GM19324 (cell line): Measurements from ENCODE around the gene CPED1.
"Not testable (repeated sequence)": the region's sequence is repeated elsewhere in the genome, so short reads cannot be mapped to it uniquely, and the experiment has no call there.

ENCODE experiments used
- ATAC-seq: cut with Tn5 transposase; IDR thresholded peaks from one replicate; pipeline ENCODE4 v1.9.1; 2021; ENCODE audit warnings: mild to moderate bottlenecking, moderate library complexity; ENCODE audit not compliant: unreplicated experiment, low FRiP score

Gene CPED1

DNA sequence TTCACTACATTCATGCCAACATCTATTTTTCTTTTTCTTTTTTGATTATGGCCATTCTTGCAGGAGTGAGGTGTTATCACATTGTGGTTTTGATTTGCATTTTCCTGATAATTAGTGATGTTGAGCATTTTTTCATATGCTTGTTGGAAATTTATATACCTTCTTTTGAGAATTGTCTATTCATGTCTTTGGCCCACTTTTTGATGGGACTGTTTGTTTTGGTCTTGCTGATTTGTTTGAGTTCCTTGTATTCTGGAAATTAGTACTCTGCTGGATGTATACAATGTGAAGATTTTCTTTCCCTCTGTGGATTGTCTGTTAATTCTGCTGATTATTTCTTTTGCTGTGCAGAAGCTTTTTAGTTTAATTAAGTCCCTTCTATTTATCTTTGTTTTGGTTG, 48.3 kb downstream of the CPED1 start:
- ATAC-seq, result not testable (repeated sequence)

DNA sequence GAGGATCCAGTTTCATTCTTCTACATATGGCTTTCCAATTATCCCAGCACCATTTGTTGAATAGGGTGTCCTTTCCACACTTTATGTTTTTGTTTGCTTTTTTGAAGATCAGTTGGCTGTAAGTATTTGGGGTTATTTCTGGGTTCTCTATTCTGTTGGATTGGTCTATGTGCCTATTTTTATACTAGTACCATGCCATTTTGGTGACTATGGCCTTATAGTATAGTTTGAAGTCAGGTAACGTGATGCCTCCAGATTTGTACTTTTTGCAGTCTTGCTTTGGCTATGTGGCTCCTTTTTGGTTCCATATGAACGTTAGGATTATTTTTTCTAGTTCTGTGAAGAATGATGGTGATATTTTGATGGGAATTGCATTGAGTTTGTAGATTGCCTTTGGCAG, 48.8 kb downstream of the CPED1 start:
- not testable (repeated sequence) for ATAC-seq

DNA sequence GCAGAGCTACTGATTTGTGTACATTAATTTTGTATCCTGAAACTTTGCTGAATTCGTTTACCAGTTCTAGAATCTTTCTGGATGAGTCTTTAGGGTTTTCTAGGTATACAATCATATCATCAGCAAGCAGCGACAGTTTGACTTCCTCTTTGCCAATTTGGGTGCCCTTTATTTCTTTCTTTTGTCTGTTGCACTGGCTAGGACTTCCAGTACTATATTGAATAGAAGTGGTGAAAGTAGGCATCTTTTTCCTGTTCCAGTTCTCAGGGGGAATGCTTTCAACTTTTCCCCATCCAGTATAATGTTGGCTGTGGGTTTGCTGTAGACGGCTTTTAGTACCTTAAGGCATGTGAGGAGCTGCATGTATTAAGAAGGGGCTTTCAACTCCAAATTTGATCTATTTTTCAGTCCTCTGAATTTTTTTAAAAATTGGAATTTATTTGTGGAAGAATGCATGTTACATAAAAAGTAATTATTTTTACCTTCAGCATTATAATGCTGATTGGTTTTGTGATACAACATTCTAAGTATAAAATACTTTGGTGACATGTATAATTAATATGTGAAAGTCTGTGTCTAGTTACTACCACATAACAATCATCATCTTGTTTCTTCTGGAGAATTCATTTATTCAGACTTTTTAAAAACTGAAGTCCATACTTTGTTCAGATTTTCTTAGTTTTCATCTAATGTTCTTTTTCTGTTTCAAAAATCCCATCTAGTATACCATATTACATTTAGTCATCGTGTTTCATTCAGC, 49.6 kb downstream of the CPED1 start:
- ATAC-seq, result no peak

DNA sequence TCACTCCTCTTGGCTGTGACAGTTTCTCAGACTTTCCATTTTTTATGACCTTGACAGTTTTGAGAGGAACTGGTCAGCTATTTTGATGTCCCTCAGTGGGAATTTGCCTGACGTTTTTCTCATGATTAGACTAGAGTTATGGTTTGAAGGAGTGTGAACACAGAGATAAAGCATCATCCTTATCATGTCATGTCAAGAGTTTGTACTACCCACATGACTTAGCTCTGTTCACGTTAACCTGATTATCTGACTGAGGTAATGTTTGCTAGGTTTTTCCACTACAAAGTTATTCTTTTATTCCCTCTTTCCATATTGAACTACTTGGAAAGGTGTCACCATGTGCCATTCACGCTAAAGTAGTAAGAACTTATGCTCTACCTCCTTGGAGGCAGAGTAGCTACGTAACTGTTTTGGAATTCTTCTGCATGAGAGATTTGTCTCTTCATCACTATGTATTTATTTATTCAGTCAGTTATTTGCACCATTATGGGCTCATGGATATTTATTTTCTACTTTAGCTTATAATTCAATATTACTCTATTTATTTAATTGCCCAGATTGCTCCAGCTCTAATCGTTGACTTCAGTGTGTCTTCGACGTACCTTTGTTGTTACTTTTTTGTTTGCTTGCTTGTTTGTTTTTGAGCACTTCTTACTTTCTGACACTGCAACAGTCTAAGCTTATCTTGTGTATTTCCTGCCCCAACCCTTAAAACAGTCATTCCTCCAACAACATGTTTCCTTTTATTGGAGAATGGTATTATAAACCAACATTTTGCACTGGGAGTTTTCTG, 50.4 kb downstream of the CPED1 start:
- no peak for ATAC-seq

DNA sequence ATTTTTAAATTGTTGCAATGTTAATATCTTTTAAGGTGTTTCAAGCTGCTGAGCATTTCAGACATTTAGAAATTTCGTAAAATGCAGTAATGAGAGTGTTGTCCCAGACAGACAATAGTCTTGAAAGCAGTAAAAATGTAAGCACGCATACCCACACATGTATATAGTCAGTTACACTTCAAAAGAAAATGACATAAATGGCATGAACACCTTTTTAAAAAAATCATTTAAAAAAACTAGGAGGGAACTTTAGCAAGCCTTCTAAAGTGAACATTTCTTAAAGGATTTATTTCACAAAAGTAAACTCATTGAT, 51.0 kb downstream of the CPED1 start:
- no peak for ATAC-seq

DNA sequence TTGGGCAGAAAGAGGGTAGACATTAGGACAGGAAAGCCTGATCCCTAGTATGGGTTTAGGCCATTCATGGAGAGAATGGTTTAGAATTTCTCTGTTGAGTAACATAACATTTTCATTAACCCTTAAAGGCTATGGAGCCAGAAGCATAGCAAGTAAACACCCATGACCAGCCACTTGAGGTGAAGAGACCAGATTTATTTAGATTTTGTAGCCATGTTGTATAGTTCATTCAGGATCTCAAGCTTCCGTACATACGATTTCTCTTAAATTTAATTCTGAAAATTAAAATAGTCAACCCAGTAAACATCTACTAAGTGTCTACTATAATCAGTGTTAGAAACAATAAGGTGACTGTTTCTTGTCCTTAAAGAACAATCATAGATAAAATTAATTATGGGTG, 51.5 kb downstream of the CPED1 start:
- no peak for ATAC-seq

DNA sequence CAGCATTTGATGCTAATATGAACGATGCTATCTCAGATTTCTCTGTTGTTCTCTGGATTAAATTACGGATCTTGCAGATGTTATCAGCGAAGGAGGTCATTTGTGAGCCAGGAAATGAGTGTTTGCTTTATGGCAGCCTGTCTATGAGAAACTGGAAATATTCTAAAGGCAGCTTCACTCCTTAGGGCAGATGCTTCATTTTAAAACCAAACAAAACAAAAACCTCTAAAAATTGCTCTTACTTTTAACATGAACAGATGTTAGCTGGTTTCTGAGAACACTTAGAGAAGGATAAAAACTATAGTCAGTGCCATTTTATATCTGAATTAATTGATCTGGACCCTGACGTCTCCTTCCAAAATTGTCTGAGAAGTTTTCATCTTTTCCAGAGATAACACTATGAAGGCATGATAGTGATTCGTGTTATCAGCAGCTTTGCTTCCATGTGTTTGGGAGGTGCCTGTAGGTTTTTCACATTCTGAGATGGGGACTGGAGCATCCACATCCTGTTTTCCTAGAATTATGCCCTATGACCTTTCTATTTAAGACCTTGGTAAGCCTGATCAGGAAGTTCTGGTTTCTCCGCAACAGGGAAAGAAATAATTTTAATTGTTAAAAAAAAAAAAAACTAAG, 53.1 kb downstream of the CPED1 start:
- ATAC-seq, result no peak

DNA sequence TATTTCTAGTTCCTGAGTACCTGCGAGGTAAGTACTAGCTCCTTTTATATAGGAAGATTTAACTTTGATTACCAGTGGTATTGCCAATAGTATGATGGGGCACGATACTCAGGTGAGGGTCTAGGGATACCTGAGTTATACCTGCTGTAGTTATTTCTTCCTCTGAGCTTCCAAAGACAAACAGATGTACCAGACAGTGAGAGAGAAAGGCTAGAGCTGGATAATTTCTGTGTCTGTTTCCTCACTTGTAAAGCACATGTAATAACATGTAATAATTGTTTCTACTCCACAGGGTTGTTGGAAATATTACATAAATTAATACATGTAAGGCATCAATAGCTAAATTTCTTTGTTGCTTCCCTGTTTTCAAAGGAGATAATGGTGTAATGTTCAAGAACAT, 53.7 kb downstream of the CPED1 start:
- ATAC-seq, result no peak

DNA sequence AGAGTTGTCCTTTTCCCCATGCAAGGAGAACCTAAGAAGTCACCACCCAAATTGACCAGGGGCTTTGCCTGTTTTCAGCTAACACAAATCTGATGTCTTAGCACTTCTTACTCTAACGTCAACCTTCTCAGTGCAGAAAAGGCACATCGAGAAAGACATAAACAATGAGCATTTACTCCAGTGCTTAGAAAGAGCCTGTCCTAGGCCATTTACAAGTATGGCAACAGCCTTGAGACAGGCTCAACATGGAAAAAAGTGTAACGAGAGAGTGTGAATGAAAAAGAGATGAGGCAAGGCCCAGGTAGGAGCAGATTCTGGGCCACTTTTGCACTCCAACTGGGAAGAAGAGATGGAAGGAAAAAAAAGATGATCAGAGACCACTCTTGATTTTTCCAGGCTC, 54.4 kb downstream of the CPED1 start:
- ATAC-seq, result no peak

DNA sequence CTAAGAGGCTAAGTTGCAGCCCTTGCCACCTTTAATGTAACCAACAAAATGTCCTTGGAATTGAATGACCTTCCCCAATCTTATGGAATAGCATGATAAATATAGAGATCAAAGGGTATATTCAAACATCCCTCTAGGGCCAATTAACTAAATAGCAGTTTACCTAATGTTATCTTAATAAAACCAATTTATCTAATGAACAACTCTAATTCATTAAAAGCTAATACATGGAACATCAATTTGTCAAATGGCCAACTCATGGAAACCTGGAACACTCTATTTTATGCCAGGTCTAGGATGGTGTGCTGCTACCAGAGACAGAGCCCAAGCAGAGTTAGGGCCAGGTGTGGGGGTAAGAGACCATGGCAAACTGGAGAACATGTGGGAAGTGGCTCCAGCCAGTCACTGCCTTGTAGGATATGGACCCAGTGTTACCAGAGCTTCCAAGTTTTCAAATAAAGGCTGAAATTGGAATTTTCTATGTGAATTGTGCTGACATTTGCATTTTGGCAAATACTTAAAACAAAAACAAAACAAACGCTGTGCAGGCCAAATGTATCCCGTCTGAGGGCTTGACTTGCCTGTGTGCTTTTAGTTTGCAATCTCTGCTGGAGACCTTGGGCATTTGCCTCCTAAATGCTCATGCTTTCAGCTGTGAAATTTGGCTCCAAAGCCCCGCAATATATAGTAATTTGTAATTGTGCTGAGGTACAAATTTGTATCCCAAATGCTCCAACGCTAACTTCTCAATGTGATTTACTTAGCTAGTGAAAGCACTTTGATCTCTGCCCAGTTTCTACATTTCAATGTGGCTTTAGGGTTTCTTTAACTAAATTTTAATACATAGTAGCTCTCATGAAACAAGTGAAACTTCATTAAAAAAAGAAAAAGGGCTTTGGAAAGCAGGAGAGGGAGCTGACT, 55.1 kb downstream of the CPED1 start:
- ATAC-seq, result no peak

DNA sequence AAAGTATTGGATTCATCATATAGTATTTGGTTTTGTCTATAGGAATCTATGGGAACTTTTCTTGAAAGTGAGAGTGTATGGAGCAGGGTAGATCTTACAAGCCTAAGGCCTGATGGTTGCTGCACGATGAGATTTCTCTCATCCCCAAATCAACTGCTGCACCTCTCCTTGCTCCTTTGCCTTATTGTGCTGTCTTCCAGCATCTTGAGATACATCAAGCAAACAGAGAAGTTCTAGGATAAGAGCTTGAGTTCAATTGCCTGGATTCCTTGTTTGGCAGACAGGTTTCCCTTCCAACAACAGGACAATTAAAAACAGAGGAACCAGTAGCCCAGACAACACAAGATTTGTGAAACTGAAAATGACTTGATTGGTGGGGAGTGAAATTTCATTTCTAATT, 56.6 kb downstream of the CPED1 start:
- ATAC-seq, result no peak

DNA sequence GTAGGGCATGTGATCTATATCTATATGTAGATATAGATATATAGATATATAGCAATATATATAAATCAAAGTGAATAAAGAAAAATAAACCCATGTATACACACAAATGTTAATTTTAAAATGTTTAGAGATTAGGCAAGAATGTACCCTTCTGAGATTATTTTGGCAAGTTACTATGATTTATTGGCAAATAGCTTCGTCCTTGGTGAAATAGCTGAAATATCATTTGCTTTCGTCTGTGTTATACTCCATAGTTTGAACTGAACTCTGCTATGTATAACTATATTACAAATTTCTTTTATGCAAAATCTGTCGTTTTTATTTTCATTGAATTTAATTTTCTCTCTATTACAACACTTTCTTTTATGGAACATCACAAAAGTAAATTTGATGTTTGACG, 57.5 kb downstream of the CPED1 start:
- no peak for ATAC-seq

DNA sequence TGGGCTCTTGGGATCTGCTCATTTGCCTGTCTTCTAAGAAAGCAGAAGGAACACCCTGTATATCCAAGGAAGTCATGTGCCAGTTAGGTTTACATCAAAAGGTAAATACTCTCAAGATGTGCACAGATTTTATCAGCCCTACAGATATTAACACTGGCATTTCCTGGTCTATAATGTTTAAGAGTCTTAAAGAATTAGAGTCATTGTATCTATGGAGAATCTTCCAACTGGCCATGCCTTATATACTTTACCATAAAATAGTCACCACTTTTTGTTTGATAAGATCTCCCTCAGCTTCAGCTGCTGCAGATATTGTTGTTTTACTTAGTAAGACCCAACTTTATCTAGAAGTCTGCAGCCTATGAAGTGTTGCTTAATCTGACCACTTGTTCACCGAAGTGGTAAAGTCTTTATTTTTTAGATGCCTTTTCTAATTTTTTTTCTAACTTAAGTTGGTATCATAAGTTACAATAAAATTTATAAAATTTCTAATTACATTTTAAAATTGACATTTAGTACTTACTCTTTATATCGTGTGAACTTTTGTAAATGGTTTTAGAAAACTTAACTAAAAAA, 58.5 kb downstream of the CPED1 start:
- ATAC-seq, result no peak

DNA sequence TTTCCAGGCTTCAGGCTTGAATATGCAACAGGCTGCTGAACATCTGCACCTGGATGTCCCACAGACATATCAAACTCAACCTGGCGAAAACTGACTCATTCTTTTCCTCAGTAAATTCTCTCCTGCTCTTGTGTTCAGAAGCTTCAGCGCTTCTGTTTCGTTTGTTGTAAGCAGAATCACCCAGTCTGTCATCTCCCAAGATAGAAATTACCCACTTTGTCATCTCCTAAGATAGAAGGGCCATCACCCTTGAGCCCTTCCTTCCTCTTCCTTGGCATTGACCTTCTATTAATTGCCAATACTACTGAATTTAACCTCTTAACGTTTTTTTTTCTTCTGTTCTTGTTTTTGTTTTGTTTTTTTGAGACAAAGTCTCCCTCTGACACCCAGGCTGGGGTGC, 59.7 kb downstream of the CPED1 start:
- ATAC-seq, result no peak

DNA sequence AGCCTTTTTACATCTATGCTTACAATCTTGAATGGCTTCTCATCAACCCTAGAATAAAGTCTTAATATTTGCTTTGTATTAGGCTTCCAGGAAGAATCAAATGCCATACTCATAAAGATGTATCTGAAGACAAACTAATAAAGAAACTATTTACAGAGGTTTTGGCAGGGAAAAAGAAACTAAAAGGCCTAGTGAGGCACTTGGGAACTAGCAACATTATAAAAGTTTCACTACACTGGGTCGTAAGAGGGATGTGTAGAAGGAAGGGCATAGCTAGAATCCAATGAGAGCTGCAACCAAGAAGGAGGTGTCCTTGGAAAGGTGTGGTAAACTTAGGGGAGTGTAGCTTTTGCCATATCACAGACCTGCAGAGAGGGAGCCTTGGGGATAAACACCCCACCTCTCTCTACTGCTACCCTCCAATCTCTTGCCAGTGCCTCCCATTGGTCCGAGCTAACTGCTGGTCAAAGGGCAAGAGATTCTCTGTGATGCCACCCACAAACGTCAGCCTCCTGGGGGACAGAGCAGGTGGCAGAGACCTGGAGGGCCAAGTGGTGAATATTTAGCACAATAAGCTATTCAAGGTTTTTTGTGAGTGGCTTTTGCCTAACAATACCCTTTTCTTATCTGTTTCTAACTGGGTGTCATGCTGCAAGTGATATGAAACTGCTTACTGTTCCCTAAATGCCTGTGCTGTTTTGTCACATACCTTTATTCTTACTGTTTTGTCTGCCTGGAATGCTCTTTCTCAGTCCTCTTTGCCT, 60.7 kb downstream of the CPED1 start:
- peak; percentile 57 for ATAC-seq

DNA sequence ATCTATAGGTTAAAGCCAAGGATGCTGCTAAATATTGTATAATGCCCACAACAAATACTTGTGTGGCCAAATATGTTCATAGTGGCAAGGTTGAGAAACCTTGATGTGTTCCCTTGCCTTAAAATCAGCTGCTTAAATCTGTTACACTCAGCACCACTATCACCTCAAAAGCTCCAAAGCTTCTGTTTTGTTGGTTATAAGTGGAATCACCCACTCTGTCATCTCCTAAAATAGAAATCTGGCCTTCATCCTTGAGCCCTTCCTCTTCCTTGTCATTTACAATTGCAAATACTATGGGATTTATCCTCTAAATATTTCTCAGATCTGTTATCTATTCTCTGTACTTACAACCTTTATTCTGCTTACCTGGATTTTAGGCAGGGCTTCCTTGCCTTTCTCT, 61.4 kb downstream of the CPED1 start:
- no peak for ATAC-seq

DNA sequence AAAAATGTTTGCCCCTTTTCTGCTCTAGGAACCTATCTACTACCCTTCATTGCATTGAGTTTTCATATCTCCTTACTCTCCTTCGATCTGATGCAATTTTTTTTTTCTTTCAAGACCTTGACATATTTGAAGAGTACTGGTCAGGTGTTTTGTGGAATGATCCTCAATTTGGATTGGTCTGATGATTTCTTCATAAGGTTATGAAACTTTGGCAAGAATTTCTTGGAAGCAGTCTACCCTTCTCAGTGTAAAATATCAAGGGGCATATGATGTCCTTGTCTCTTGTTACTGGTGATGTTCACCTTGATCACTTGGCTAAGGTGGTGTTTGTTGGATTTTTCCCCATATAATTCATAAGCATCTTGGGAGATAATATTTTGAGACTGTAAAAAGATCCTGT, 64.7 kb downstream of the CPED1 start:
- ATAC-seq, result no peak

DNA sequence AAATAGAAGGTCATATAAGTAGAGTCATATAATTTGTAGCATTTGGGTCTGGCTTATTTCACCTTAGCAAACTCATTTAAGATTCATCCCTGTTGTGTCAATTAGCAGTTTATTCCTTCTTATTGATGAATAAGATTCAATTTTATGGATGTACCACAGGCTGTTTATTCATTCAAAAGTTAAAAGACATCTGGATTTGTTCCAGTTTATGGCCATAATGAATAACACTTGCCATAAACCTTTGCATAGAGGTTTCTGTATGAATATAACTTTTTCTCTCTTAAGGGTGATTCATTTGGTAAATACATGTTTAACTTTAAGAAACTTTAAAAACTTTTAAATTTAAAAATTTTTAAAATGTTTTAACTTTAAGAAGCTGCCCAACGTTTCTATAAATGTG, 66.4 kb downstream of the CPED1 start:
- no peak for ATAC-seq

DNA sequence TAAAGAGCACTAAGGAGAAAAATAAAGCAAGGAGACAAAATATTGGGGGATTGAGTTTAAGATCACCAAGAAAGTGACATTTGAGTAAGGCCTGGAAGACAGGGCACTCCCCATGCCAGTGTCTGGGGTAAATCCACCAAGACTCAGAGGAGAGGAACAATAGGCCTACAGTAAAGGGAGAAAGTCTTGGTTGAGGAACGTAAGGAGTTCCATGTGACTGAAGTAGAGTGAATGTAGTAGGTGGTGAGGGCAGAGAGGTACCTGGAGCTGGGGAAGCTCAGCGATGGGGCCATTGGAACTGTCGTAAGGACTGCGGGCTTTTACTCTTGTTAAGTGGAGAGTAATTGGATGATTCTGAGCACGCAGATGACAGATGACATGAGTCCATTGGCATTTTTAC, 69.4 kb downstream of the CPED1 start:
- no peak for ATAC-seq

DNA sequence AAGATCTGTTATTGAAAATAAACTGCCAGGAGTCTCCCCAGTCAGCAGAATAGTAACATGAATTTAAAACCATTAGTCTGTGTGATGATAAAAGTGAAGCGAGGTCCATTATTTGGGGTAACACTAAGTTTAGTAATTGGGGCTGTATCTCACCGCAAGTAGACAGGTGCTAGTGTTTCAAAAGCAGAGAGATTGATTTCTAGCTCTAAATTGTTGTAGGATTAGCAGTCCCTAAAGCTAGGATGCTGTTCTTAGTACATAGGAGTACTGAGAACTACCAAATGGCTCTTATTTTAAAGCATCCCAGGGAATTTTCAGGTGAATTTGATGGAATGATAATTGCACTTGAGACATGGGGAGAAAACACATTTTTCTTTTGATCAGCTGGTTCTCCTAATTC, 70.5 kb downstream of the CPED1 start:
- no peak for ATAC-seq
